Cardiac fibroblast (primary cell): ENCODE data around the gene KRTAP1-1.

Experiments used
- DNase-seq, 2 donors: peaks; one replicate each; pipeline versions ENCODE4 v3.0.0 to v3.0.0-alpha.2; 2010; ENCODE audit warnings: low read depth in 2 of 2
- H3K4me3 ChIP-seq, 2 donors: replicated peaks in 1 of 2; 1 replicate in 1 of 2; 2 replicates in 1 of 2; pipeline ENCODE4 v1.5.1; 2011; ENCODE audit warnings: low read depth in 2 of 2, low read length in 2 of 2, mild to moderate bottlenecking in 2 of 2, moderate library complexity in 1 of 2
- CTCF ChIP-seq: IDR thresholded peaks from one replicate; pipeline ENCODE4 v1.5.1; 2011; ENCODE audit warnings: low read depth, mild to moderate bottlenecking, low read length, inconsistent platforms

Gene KRTAP1-1

GRCh38 chr17:41015454-41015853 lies 25.8 kb downstream of the KRTAP1-1 start:
- no peak for TF ChIP-seq CTCF
- H3K4me3 ChIP-seq, result no peak overlapping the region

GRCh38 chr17:41013606-41014005 lies 27.6 kb downstream of the KRTAP1-1 start:
- DNase-seq, result peak in 1 of 2 donors; percentile 8
- no peak for TF ChIP-seq CTCF
- H3K4me3 ChIP-seq, result no peak overlapping the region

More at GRCh38 chr17:41015454-41015853, 25.8 kb downstream of the KRTAP1-1 start:
- no peak for DNase-seq

- peak in 1 of 2 donors; percentile 4 for DNase-seq
- TF ChIP-seq CTCF, result no peak
Measured at GRCh38 chr17:41013181-41013580, 28.1 kb downstream of the KRTAP1-1 start.

GRCh38 chr17:41012326-41013120 lies 28.7 kb downstream of the KRTAP1-1 start:
- no peak for DNase-seq
- no peak overlapping the region for H3K4me3 ChIP-seq
- no peak for TF ChIP-seq CTCF

More at GRCh38 chr17:41013181-41013580, 28.1 kb downstream of the KRTAP1-1 start:
- no peak overlapping the region for H3K4me3 ChIP-seq

- H3K4me3 ChIP-seq, result no peak overlapping the region
- TF ChIP-seq CTCF, result no peak
- no peak for DNase-seq
Measured at GRCh38 chr17:41010441-41010840, 30.8 kb downstream of the KRTAP1-1 start.

- no peak for TF ChIP-seq CTCF
- H3K4me3 ChIP-seq, result no peak overlapping the region
- DNase-seq, result no peak
Measured at GRCh38 chr17:41009936-41010335, 31.3 kb downstream of the KRTAP1-1 start.
